ENCODE measurements around the gene OR13C3.
"Not testable (repeated sequence)": the region's sequence is repeated elsewhere in the genome, so short reads cannot be mapped to it uniquely, and the experiment has no call there.

Gene OR13C3
- 0 reads per million in 9 experiments for total RNA-seq

DNA sequence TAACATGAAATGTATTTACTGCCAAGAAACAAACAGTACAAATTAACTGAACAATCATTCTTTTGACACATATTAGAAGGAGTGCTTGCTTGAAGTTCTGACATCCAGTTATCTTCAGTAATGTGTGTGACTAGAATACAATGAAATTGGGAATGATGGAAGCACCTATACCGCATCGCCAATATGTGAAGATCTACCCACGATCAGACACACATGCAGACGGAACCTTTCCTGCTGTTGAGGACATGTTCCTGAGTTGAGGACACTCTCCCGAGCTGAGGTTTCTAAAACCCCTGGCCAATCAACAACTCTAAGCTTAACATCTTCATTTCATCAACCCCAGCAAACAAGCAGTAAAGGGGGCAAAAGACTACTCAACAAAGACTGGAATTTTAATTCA is at the start of gene OR13C3:
OR13C3 (minus strand) TSS at position 101 of the 400 bp plus-strand sequence. CDS start 133 bp downstream, outside the sequence.
- H3K27ac Mint-ChIP-seq = no peak within 1 kb of the TSS
- ATAC-seq (replicated peaks) (no peak), DNase-seq (no peak)
- no peaks in the 10 kb centered on the region for H3K36me3 Mint-ChIP-seq (ENCODE audit: insufficient read depth)
- no peak within 1 kb of the TSS for H3K4me3 Mint-ChIP-seq
- H3K27me3 Mint-ChIP-seq = no peaks in the 10 kb centered on the region
- H3K4me1 Mint-ChIP-seq (ENCODE audit: low read depth in 2 of 2) = no peaks in the 10 kb centered on the region
- H3K9me3 Mint-ChIP-seq = peaks cover 0 to 5% of the 10 kb centered on the region in 2 donors

DNA sequence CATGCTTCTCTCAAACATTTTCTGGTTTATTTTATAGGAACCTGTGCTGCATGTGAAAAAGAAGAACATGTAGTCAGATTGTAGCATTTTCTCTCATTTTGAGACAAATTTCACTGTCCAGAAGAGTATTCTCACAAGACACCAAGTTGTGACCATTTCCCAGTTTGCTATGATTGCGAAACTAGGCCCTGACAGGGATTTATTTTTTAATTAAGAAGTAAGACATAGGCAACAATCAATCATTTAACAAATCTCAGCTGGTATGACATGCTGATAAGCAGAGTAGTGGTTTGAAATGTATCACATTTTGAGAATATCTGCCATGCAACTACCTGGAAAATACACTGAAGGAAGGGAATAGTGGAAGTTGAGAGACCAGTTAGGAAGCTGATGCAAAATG is 43.9 kb upstream of the OR13C3 start:
- ATAC-seq (replicated peaks) = no peak
- H3K36me3 Mint-ChIP-seq (ENCODE audit: insufficient read depth) = no peaks in the 10 kb centered on the region
- no peak for DNase-seq
- H3K4me1 Mint-ChIP-seq (ENCODE audit: low read depth in 2 of 2) = no peaks in the 10 kb centered on the region
- H3K27ac Mint-ChIP-seq = no peak overlapping the region
- no peaks in the 10 kb centered on the region for H3K27me3 Mint-ChIP-seq
- H3K9me3 Mint-ChIP-seq = peaks cover 0 to 2% of the 10 kb centered on the region in 2 donors
- no peak overlapping the region for H3K4me3 Mint-ChIP-seq

DNA sequence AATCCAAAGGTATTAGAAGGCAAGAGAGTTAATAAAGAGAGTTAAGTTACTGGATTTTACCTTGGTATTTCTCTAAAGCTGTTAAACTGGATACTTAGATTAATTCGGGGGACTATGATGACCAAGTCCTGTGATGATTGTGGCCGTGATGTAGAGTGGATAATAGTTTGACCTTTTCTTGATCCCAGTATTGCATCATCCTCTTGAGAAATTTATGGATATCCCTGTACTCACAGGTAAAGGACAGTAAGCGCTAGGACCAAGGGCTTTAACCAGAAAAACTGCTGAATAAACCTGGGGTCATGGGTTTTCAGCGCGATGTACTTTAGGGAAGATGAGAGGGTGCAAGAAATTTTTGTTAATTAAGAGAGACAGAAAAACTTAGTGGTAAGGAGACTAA is 40.6 kb upstream of the OR13C3 start:
- Mint-ChIP-seq H3K4me3 (no peak overlapping the region), H3K4me1 (ENCODE audit: low read depth in 2 of 2) (no peaks in the 10 kb centered on the region), H3K27me3 (no peaks in the 10 kb centered on the region), H3K9me3 (peaks cover 0 to 2% of the 10 kb centered on the region in 2 donors), H3K27ac (no peak overlapping the region), H3K36me3 (ENCODE audit: insufficient read depth) (no peaks in the 10 kb centered on the region)
- DNase-seq = no peak
- no peak for ATAC-seq (replicated peaks)

DNA sequence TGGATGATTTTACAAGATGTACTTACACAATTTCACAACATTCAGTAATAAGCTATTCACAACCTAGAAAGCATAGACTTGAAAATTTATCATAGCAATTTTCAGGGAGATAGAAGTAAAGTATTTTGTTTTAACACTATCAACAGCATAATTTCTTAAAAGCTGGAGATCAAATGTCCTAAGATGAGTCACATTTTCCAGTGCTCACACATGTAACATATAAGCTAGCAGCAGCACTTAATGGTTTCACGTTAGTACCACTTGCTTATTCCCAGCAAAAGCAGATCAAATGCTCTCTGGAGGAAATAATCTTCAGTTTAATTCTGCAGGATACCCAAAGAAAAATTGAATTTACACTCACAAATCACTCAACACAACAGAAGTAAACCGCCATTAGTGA is 38.8 kb upstream of the OR13C3 start:
- H3K9me3 Mint-ChIP-seq = no peaks in the 10 kb centered on the region
- no peaks in the 10 kb centered on the region for H3K4me1 Mint-ChIP-seq (ENCODE audit: low read depth in 2 of 2)
- H3K36me3 Mint-ChIP-seq (ENCODE audit: insufficient read depth) = no peaks in the 10 kb centered on the region
- DNase-seq (no peak), ATAC-seq (replicated peaks) (no peak)
- H3K4me3 Mint-ChIP-seq = no peak overlapping the region
- H3K27me3 Mint-ChIP-seq = no peaks in the 10 kb centered on the region
- no peak overlapping the region for H3K27ac Mint-ChIP-seq

DNA sequence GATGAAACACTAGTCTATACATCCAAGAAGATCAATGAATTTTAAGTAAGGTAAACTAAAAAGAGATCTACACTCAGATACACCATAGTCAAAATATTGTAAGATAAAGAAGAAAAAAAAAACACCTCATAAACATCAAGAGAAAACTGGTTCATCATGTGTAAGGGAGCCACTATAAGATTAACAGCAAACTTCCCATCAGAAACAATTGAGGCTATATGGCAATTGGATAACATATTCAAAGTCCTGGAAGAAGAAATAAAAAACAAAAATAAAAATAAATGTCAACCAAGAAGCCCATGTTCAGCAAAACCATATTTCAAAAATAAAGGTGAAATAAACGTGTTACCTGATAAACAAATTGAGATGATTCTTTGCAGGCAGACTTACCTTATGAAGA is 36.0 kb upstream of the OR13C3 start:
- Mint-ChIP-seq H3K4me3 (no peak overlapping the region), H3K4me1 (ENCODE audit: low read depth in 2 of 2) (no peaks in the 10 kb centered on the region), H3K36me3 (ENCODE audit: insufficient read depth) (no peaks in the 10 kb centered on the region), H3K27ac (no peak overlapping the region), H3K27me3 (no peaks in the 10 kb centered on the region), H3K9me3 (peaks cover 0 to 7% of the 10 kb centered on the region in 2 donors)
- ATAC-seq (replicated peaks) (no peak), DNase-seq (no peak)

DNA sequence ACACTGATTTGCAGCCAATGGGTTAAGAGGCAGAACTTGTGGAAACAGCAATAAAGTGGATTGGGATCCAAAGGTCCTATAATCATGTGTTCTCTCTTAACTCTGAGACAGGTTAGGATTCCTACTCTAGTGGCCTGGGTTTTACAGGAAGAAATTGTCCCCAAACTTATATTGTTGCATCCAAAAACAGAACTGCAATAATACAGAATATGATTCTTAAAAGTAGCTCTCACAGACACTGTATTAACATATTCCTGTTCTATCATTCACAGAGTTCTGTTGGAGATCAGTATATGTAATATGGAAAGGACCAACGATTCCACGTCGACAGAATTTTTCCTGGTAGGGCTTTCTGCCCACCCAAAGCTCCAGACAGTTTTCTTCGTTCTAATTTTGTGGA is 32.2 kb upstream of the OR13C3 start, which contains the start of gene OR13C8:
OR13C8 (plus strand) TSS at position 301 of the 400 bp plus-strand sequence; CDS start at position 301, 0 bp downstream.
- ATAC-seq (replicated peaks) (no peak), DNase-seq (no peak)
- H3K36me3 Mint-ChIP-seq (ENCODE audit: insufficient read depth) = no peaks in the 10 kb centered on the region
- H3K4me3 Mint-ChIP-seq = no peak within 1 kb of the TSS
- no peaks in the 10 kb centered on the region for H3K27me3 Mint-ChIP-seq
- H3K4me1 Mint-ChIP-seq (ENCODE audit: low read depth in 2 of 2) = no peaks in the 10 kb centered on the region
- H3K9me3 Mint-ChIP-seq = peaks cover 3 to 7% of the 10 kb centered on the region in 2 donors
- H3K27ac Mint-ChIP-seq = no peak within 1 kb of the TSS

DNA sequence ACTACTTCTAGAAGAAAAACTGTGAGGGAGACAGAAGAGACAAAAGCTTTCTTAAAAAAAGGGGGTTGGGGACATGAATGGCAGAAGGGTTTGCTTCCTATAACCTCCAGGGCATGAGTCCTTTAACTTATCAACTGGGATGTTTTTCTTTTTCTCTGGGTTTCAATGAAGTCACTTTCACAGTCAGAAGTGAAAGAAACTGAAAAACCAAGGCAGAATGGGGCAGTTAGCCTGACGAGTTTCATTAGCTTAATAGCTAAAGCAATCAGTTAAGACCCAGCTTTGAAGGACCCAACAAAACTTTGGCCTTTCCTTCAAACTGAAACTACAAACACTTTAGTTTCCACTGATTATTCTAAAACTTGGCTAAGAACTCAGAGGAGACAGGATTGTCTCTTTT is 27.7 kb upstream of the OR13C3 start:
- no peak for ATAC-seq (replicated peaks)
- Mint-ChIP-seq H3K36me3 (ENCODE audit: insufficient read depth) (no peaks in the 10 kb centered on the region), H3K4me3 (no peak overlapping the region), H3K27me3 (no peaks in the 10 kb centered on the region), H3K9me3 (peaks cover 4 to 6% of the 10 kb centered on the region in 2 donors), H3K4me1 (ENCODE audit: low read depth in 2 of 2) (no peaks in the 10 kb centered on the region), H3K27ac (no peak overlapping the region)
- no peak for DNase-seq

DNA sequence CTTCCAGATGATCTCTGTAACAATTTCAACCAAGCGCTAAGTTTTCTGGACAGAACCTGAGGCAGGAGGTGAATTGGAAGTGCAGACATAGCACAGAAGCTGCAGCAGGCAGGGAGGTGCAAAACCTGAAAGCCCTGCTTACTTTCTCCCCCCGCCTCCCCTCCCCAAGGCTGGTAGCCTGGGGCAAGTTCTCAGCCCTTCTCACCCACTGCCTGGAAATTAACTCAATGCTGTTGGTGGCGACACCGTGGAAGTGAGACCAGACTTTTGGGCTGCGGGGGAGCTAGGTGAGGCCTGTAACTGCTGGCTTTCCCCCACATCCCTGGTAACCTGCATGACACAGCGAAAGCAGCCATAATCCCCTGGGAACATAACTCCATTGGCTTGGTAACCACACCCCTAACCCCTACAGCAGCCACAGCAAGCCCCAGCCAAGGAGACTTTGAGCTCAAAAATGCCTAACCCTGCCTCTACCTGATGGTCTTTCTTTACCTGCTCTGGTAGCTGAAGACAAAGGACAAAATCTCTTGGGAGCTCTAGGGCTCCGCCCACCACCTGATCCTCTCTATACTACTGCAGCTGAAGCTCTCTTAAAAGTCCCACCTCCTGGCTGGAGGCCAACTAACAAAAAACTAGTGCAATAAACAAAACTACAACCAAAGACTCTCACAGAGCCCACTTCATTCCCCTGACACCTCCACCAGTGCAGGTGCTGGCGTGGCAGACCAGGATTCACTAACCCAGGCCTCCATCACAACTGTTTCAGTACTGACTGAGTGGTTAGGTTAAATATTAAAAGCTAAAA is 20.4 kb upstream of the OR13C3 start:
- Mint-ChIP-seq H3K4me3 (no peak overlapping the region), H3K27ac (no peak overlapping the region), H3K36me3 (ENCODE audit: insufficient read depth) (no peaks in the 10 kb centered on the region), H3K27me3 (no peaks in the 10 kb centered on the region), H3K4me1 (ENCODE audit: low read depth in 2 of 2) (no peaks in the 10 kb centered on the region), H3K9me3 (peaks cover 7 to 16% of the 10 kb centered on the region in 2 donors)
- no peak for DNase-seq
- no peak for ATAC-seq (replicated peaks)

DNA sequence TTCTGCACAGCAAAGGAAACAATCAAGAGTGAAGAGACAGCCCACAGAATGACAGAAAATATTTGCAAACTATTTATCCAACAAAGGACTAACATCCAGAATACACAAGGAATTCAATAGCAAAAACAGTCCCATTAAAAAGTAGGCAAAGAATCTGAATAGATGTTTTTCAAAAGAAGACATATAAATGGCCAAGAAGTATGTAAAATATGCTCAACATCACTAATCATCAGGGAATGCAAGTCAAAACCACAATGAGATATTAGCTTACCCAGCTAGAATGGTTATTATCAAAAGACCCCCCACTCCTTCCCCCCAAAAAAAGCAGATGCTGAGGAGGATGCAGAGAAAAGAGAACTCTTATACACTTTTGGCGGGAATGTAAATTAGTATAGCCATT is 18.9 kb upstream of the OR13C3 start:
- Mint-ChIP-seq H3K36me3 (ENCODE audit: insufficient read depth) (no peaks in the 10 kb centered on the region), H3K4me3 (no peak overlapping the region), H3K9me3 (peaks cover 7 to 13% of the 10 kb centered on the region in 2 donors), H3K4me1 (ENCODE audit: low read depth in 2 of 2) (no peaks in the 10 kb centered on the region), H3K27ac (no peak overlapping the region), H3K27me3 (no peaks in the 10 kb centered on the region)
- ATAC-seq (replicated peaks) = no peak
- DNase-seq = no peak

DNA sequence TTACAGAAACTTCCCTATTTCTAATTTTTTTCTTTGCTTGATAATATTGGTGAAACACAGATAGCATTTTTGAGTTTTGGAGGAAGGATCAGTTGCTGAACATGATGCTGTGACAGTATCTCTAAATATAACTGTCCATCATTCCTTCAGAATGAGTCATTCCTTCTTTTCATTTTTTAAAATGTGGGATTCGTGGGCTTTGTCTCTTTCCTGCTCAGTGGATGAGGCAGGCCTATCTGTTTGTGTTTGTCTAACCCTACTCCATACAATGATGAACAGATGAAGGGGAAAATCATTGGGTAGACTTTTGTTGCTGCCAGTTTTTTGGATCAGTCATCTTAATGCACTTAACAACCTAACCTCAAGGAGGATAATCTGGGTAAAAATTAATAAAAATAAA is 16.6 kb upstream of the OR13C3 start:
- Mint-ChIP-seq H3K27ac (no peak overlapping the region), H3K4me3 (no peak overlapping the region), H3K27me3 (no peaks in the 10 kb centered on the region), H3K4me1 (ENCODE audit: low read depth in 2 of 2) (no peaks in the 10 kb centered on the region), H3K9me3 (peaks cover 7 to 12% of the 10 kb centered on the region in 2 donors), H3K36me3 (ENCODE audit: insufficient read depth) (no peaks in the 10 kb centered on the region)
- no peak for DNase-seq
- ATAC-seq (replicated peaks) = no peak

DNA sequence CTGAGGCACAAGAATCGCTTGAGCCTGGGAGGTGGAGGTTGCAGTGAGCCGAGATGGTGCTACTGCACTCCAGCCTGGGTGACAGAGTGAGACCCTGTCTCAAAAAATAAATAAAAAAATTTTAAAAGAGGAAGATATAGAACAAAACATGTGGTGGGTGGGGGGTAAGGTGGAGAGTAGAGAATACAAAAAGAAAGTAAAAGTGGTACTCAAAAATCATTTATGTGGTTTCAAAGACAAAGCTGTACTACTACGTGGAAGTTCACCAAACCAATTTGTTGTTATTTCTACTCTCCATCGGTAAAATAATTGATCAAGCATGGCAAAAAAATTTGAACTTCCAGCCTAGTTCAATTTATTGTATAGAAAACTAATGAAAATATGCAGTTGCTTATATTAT is 8.0 kb upstream of the OR13C3 start:
- Mint-ChIP-seq H3K36me3 (ENCODE audit: insufficient read depth) (no peaks in the 10 kb centered on the region), H3K4me1 (ENCODE audit: low read depth in 2 of 2) (no peaks in the 10 kb centered on the region), H3K9me3 (no peaks in the 10 kb centered on the region), H3K27me3 (no peaks in the 10 kb centered on the region), H3K4me3 (no peak overlapping the region), H3K27ac (no peak overlapping the region)
- no peak for DNase-seq
- ATAC-seq (replicated peaks) = no peak

DNA sequence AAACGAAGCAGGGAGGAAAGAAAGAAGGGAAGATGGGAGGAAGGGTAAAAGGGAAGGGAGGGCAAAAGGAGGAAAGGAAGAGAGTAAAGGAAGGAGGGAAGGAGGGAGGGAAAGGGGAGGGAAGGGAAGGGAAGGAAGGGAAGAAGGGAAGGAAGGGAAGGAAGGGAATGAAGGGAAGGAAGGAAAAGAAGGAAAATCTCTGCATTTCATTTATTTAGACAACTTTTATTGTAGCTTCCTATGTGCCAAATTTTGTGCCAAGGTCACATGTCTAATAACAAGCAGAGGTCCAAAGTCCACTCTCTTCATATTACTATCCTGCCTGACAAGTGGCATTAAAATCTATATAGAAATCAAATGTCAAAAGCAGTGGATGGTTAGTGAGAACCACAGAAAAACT is 2.6 kb upstream of the OR13C3 start:
- no peaks in the 10 kb centered on the region for H3K36me3 Mint-ChIP-seq (ENCODE audit: insufficient read depth)
- H3K27ac Mint-ChIP-seq = no peak overlapping the region
- H3K4me3 Mint-ChIP-seq = no peak overlapping the region
- DNase-seq = no peak
- no peaks in the 10 kb centered on the region for H3K4me1 Mint-ChIP-seq (ENCODE audit: low read depth in 2 of 2)
- H3K27me3 Mint-ChIP-seq = no peaks in the 10 kb centered on the region
- ATAC-seq (replicated peaks) = no peak
- H3K9me3 Mint-ChIP-seq = no peaks in the 10 kb centered on the region

DNA sequence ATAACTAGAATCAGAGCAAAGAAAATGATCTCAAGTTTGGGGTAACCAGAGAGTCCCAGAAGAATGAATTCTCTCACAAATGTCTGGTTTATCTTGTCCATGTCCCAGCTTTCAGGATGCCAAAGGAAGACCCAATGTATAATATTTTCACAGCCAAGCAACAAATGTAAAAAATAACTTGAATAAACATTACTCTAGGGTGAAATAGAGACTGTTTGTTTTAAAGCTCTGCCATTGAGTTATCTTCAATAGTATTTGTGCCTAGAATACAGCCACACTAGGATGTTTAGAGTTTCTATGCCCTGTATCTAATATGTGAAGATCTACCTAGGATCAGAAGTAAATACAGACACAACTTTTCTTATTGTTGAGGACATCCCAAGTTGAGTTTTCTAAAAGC is 9.5 kb downstream of the OR13C3 start, which contains the start of gene OR13C4:
OR13C4 (minus strand) TSS at position 101 of the 400 bp plus-strand sequence; CDS start at position 101, 0 bp downstream.
- no peaks in the 10 kb centered on the region for H3K4me1 Mint-ChIP-seq (ENCODE audit: low read depth in 2 of 2)
- no peaks in the 10 kb centered on the region for H3K27me3 Mint-ChIP-seq
- ATAC-seq (replicated peaks) (no peak), DNase-seq (no peak)
- no peaks in the 10 kb centered on the region for H3K36me3 Mint-ChIP-seq (ENCODE audit: insufficient read depth)
- H3K27ac Mint-ChIP-seq = no peak within 1 kb of the TSS
- no peak within 1 kb of the TSS for H3K4me3 Mint-ChIP-seq
- peaks cover 0 to 4% of the 10 kb centered on the region in 2 donors for H3K9me3 Mint-ChIP-seq

DNA sequence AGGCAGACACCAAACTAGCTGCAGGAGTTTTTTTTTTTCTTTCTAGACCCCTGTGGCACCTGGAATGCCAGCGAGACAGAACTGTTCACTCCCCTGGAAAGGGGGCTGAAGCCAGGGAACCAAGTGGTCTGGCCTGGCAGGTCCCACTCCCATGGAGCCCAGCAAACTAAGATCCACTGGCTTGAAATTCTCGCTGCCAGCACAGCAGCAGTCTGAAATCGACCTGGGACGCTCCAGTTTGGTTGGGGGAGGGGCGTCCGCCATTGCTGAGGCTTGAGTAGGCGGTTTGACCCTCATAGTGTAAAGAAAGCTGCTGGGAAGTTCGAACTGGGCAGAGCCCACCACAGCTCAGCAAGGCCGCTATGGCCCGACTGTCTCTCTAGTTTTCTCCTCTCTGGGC is 16.4 kb downstream of the OR13C3 start:
- ATAC-seq (replicated peaks); H3K4me1 Mint-ChIP-seq (ENCODE audit: low read depth in 2 of 2); H3K27me3 Mint-ChIP-seq; H3K9me3 Mint-ChIP-seq; H3K27ac Mint-ChIP-seq; DNase-seq; H3K4me3 Mint-ChIP-seq; H3K36me3 Mint-ChIP-seq (ENCODE audit: insufficient read depth): not testable (repeated sequence)
